DMS153 treated with DMSO at 0.1 percent for 48 hours (cell line): ENCODE data around the gene MYRIP.
"Not testable (repeated sequence)": the region's sequence is repeated elsewhere in the genome, so short reads cannot be mapped to it uniquely, and the experiment has no call there.

Source experiments
- DNase-seq: peaks from one replicate; lab custom pipeline; 2025; ENCODE audit not compliant: unreplicated experiment; lab: John Stamatoyannopoulos, UW

The MYRIP gene

GRCh38 chr3:40120067-40120692 lies 310.8 kb downstream of the MYRIP start:
- DNase-seq: no peak

- no peak for DNase-seq
These were observed 311.4 kb downstream of the MYRIP start for GRCh38 chr3:40120806-40121205.

- DNase-seq: no peak
These were observed 315.5 kb downstream of the MYRIP start for GRCh38 chr3:40124918-40125317.

DNA sequence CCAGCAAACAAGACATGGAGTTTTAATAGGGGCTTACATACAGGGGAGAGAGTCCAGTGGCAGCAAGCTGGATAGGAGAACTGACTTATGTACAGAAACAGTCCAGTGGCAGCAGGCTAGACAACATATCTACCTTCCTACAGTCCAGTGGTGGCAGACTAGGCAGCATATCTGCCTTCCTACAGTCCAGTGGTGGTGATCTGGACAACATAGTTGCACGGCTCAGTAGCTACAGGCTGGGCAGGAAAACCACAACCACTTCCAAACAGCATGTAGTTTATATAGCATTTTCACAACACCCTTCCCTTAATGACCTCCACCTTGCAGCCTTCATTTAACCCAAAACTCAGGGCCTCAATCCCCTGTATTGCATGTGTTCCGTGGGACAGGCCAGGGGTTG lies 318.8 kb downstream of the MYRIP start:
- DNase-seq: no peak

DNA sequence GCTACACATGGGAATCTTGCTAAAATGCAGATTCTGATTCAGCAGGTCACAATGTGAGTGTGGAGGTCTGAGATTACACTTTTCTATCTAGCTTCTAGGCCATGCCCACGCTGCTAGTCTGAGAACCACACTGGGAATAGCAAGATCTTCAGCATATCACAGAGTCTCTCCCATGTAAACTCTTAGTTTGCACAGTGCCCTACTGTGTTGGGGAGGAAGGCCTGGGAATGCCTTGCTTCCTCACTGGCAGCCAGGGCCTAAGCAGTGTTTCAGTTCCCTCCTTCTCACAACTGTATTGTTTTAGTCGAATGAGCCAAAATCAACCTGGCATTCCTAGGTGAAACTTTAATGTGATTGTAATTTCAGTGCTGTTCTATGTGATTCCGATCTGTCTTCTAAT lies 320.1 kb downstream of the MYRIP start:
- no peak for DNase-seq

GRCh38 chr3:40129981-40130380 lies 320.6 kb downstream of the MYRIP start:
- no peak for DNase-seq

DNA sequence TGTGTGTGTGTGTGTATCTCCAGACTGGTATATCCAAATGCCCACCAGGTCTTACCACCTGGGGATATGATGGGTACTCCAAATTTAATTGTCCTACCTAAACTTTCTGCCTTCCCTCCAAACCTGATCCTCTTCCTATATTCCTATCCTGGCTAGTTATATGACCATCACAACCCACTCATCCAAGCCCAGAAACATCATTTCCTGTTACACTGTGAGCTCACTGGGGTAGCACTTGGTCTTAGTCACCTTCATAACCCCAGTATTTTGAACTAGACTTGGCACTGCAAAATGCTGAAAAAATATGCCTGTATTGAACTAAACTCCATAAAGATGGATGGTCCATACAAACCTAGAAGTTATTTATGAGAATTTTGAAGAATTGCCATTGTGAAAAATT lies 321.3 kb downstream of the MYRIP start:
- no peak for DNase-seq

DNA sequence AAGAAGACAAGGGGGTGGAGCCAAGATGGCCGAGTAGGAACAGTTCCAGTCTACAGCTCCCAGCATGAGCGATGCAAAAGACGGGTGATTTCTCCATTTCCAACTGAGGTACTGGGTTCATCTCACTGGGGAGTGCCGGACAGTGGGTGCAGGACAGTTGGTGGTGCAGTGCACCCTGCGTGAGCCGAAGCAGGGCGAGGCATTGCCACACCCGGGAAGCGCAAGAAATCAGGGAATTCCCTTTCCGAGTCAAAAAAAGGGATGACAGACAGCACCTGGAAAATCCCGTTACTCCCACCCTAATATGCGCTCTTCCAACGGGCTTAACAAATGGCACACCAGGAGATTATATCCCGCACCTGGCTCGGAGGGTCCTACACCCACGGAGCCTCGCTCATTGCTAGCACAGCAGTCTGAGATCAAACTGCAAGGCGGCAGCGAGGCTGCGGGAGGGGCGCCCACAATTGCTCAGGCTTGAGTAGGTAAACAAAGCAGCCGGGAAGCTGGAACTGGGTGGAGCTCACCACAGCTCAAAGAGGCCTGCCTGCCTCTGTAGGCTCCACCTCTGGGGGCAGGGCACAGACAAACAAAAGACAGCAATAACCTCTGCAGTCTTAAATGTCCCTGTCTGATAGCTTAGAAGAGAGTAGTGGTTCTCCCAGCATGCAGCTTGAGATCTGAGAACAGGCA lies 324.6 kb downstream of the MYRIP start:
- DNase-seq: not testable (repeated sequence)

GRCh38 chr3:40137591-40138295 lies 328.3 kb downstream of the MYRIP start:
- no peak for DNase-seq

- DNase-seq: no peak
These were observed 334.1 kb downstream of the MYRIP start for GRCh38 chr3:40143283-40144090.

DNA sequence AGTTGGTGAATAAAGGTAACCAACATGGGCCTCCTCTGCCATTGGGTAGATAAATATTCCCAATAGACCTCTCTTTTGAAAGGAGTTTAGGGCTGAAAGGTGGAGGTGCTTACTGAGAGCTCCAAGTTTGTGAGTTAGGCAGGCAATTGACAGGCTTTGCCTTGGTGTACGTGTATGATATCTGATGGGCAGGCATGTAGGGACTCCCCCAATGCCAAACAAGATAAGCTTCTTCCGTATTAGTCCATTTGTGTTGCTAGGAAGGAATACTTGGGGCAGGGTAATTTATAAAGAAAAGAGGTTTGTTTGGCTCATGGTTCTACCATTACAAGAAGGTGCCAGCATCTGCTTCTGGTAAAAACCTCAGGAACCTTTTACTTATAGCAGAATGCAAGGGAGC lies 339.4 kb downstream of the MYRIP start:
- no peak for DNase-seq

DNA sequence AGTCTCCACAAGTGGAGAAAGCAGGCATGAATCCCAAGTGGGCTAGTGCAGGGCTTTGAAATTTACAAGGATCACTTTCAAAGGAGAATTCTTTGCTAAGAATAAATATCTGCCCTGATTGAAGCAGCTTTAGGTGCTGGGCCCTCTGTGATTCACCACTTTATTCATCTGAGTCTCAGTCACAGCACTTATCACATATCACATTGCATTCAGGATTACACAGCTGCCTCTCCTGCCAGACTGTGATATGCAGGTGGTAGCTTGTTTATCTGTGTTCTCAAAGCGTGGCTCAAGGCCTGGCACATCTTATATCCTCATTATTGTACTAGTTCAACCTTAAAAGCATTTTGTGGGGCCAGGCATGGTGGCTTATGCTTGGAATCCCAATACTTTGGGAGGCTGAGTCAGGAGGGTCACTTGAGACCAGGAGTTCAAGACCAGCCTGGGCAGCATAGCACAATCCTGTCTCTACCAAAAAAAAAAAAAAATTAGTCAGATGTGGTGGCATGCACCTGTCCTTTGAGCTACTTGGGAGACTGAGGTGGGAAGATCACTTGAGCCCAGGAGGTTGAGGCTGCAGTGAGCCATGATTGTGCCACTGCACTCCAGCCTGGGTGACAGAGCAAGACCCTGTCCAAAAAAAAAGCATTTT lies 343.2 kb downstream of the MYRIP start:
- peak; percentile 31 for DNase-seq

GRCh38 chr3:40160933-40161332 lies 351.5 kb downstream of the MYRIP start:
- DNase-seq: no peak

GRCh38 chr3:40162616-40163015 lies 353.2 kb downstream of the MYRIP start:
- DNase-seq: no peak

DNA sequence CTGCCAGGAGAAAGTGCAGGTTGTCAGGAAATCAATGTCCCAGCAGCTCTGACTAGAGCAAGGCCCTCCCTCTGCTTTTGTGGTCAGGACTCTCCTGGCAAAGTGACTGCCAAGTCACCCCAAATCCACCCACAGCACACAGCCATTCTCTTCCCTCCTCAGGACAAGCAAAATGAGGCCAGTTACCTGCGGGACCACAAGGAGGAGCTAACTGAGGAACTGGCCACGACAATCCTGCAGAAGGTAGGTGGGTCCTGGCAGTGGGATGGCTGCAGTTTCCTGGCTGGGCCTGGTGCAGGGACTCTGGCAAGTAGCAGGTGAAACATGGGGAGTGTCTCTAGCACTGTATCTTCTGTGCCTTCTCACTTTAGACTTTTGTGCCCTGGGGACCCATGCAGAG lies 357.6 kb downstream of the MYRIP start:
- no peak for DNase-seq

DNA sequence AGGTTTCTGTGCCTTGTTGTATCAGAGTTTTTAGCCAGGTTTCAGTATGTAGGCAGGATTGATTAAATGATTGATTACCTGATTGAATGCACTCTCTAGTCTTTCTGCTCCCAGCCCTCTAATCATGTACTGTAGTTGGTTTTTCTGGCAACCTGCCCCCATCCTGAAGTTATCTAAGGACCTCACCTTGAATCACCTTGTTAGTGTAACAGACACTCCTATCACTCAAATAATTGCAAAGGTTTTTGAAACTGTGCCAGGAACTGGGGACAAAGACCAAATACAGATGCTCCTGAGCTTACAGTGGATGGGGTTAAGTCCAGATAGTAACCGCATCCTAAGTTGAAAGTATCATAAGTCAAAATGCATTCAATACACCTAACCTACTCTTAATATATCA lies 358.5 kb downstream of the MYRIP start:
- no peak for DNase-seq

DNA sequence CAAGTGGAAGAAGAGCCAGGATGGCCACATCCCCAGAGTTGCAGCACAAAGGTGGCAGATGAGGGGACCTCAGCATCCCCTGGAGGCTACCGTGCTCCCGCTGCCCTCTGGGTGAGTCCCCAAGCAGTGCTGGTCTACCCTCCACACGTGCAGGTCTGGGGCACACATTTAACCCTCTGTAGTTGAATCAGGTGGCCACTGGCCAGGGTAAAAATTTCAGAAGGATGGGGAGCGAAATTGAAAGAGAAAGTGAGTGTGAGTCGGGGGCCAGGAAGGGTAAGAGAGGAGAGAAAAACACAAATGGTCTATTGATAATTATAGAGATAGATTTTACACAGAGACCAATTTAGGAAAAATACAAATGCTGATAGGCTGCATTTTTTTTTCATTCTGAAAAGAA lies 360.6 kb downstream of the MYRIP start:
- DNase-seq: no peak

DNA sequence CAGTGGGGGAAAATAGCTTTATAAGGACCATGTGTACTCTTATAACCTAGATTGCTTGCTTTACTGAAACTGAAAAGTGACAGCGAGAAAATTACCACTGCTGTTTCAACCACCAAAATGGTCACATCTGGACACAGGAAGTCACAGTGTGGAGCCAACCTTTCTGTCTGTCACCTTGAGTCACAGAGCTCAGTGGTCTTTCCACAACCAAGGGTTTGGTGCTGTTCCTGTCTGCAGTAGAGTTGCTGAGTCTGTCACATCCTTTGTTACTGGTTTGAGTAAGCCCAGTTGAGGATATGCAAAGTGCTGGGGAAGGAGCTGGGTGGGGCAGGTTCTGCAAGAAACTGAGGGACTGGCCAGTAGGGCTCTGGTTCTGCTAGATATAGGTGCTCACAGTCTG lies 361.0 kb downstream of the MYRIP start:
- no peak for DNase-seq

GRCh38 chr3:40172560-40172959 lies 363.2 kb downstream of the MYRIP start:
- no peak for DNase-seq

GRCh38 chr3:40173227-40173721 lies 363.9 kb downstream of the MYRIP start:
- no peak for DNase-seq
